ENCODE measurements around the gene PLAC9. TPM values are rescaled to one million over a fixed set of nuclear protein-coding genes. Genes with fewer than 3 reads are reported as not detected.

PLAC9 gene
- total and polyA plus RNA-seq, 2 experiments from 2014 or later, result 1.1 to 11.0 TPM

DNA sequence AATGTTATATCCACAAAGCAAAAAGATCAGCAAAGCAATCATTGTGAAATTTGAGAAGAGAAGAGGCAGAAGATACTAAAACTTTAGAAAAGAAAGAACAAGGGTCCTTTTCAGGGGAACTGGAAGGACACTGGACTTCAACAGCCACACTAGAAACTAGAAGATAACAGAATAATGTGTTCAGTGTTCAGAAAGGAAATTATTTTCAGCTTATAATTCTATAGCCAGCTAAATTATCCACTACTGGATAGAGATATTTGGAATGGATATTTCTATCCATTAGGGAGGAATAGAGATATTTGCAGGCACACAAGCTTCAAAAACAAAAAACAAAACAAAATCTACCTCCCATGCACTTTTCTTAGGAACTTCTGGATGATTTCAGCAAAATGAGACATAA is 60.0 kb downstream of the PLAC9 start:
- Histone ChIP-seq H3K79me2 (replicated peaks; ENCODE audit: insufficient read depth) (peaks cover 85% of the 10 kb centered on the region), H3K4me3 (no peak overlapping the region), H3K9me2 (ENCODE audit: insufficient read depth) (no peaks in the 10 kb centered on the region; the same call in 1 of the 2 replicates), H3K4me2 (no peak overlapping the region), H3K27me3 (ENCODE audit: insufficient read depth) (no peaks in the 10 kb centered on the region), H3F3A (replicated peaks; ENCODE audit: low read depth) (no peaks in the 10 kb centered on the region), H3K4me1 (ENCODE audit: insufficient read depth) (peaks cover 15% of the 10 kb centered on the region), H3K36me3 (ENCODE audit: insufficient read depth) (no peaks in the 10 kb centered on the region), H2AFZ (no peak overlapping the region), H3K27ac (ENCODE audit: low read depth) (no peak overlapping the region), H4K20me1 (replicated peaks; ENCODE audit: insufficient read depth) (peaks cover 9% of the 10 kb centered on the region; the same call in 1 of the 2 replicates)
- Mint-ChIP-seq H3K27ac (no peak overlapping the region), H3K27me3 (ENCODE audit: insufficient read depth, low read depth, poor library complexity) (no peaks in the 10 kb centered on the region), H3K4me3 (no peak overlapping the region), H3K4me1 (peaks cover 39% of the 10 kb centered on the region), H3K9me3 (no peaks in the 10 kb centered on the region), H3K36me3 (ENCODE audit: low read depth) (no peaks in the 10 kb centered on the region)
- TF ChIP-seq CREB1 (CRISPR knock-in tag; IDR thresholded peaks at IDR 0.05; ENCODE audit: low read depth), result no peak
- no peak for TF ChIP-seq JUNB (IDR thresholded peaks at IDR 0.05; ENCODE audit: unreplicated experiment)
- TF ChIP-seq, protein P1, sequence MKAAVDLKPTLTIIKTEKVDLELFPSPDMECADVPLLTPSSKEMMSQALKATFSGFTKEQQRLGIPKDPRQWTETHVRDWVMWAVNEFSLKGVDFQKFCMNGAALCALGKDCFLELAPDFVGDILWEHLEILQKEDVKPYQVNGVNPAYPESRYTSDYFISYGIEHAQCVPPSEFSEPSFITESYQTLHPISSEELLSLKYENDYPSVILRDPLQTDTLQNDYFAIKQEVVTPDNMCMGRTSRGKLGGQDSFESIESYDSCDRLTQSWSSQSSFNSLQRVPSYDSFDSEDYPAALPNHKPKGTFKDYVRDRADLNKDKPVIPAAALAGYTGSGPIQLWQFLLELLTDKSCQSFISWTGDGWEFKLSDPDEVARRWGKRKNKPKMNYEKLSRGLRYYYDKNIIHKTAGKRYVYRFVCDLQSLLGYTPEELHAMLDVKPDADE (IDR thresholded peaks at IDR 0.05), result no peak
- TF ChIP-seq EZH2phosphoT487 (IDR thresholded peaks at IDR 0.05; ENCODE audit: unreplicated experiment), result no peak
- TF ChIP-seq POLR2AphosphoS5 (IDR thresholded peaks at IDR 0.05; ENCODE audit: low read depth), result no peak
- TF ChIP-seq, protein P2, sequence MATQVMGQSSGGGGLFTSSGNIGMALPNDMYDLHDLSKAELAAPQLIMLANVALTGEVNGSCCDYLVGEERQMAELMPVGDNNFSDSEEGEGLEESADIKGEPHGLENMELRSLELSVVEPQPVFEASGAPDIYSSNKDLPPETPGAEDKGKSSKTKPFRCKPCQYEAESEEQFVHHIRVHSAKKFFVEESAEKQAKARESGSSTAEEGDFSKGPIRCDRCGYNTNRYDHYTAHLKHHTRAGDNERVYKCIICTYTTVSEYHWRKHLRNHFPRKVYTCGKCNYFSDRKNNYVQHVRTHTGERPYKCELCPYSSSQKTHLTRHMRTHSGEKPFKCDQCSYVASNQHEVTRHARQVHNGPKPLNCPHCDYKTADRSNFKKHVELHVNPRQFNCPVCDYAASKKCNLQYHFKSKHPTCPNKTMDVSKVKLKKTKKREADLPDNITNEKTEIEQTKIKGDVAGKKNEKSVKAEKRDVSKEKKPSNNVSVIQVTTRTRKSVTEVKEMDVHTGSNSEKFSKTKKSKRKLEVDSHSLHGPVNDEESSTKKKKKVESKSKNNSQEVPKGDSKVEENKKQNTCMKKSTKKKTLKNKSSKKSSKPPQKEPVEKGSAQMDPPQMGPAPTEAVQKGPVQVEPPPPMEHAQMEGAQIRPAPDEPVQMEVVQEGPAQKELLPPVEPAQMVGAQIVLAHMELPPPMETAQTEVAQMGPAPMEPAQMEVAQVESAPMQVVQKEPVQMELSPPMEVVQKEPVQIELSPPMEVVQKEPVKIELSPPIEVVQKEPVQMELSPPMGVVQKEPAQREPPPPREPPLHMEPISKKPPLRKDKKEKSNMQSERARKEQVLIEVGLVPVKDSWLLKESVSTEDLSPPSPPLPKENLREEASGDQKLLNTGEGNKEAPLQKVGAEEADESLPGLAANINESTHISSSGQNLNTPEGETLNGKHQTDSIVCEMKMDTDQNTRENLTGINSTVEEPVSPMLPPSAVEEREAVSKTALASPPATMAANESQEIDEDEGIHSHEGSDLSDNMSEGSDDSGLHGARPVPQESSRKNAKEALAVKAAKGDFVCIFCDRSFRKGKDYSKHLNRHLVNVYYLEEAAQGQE (IDR thresholded peaks at IDR 0.05; ENCODE audit: unreplicated experiment), result no peak
- ATAC-seq, result no peak
- no peak for DNase-seq (ENCODE audit: low spot score)

DNA sequence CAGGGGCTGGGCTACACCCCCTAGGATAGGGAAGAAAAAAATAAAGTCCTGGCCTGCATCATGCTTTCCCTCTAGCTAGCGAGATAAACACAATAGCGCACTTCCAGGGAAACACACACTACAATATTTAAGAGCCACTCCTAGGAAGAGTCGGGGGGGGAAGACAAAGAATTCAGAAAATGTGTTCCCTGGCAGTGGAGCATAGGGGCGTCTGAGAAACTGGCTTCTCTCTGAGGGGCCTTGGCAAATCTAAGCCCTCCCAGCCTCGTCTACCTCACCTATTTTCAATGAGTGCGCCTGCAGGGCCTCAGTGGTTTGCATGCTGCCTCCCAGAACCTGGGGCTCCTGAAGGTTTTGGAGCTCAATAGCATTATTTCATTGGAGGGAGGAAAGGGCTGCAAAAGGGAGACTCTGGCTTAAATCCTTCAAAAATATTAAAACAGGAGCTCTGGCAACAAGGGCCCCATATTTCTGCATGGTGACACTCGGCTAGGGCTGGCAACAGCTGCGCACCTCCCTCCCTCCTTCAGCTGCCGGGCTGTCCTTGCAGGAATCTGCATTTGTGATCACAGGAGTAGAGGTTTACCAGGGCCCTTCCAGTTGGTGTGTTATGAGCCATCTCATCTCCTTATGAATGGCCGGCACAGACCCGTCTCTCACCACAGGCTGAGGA is 62.0 kb downstream of the PLAC9 start:
- H3K27me3 ChIP-seq (ENCODE audit: insufficient read depth), result no peaks in the 10 kb centered on the region
- peak overlapping the region; percentile 72; the same call in 1 of the 2 replicates for H3K27ac ChIP-seq (ENCODE audit: low read depth)
- peaks cover 15% of the 10 kb centered on the region for H3K4me1 ChIP-seq (ENCODE audit: insufficient read depth)
- ATAC-seq (peak; percentile 48), DNase-seq (ENCODE audit: low spot score) (peak; percentile 50)
- peak overlapping the region; percentile 29 for H3K4me2 ChIP-seq
- peak overlapping the region; percentile 33; the same call in 1 of the 2 replicates for H3K27ac Mint-ChIP-seq
- H3K36me3 Mint-ChIP-seq (ENCODE audit: low read depth), result no peaks in the 10 kb centered on the region
- H3K9me3 Mint-ChIP-seq, result no peaks in the 10 kb centered on the region
- no peaks in the 10 kb centered on the region for H3F3A ChIP-seq (replicated peaks; ENCODE audit: low read depth)
- no peak overlapping the region for H3K4me3 Mint-ChIP-seq
- no peaks in the 10 kb centered on the region for H3K36me3 ChIP-seq (ENCODE audit: insufficient read depth)
- H3K4me1 Mint-ChIP-seq, result peaks cover 32% of the 10 kb centered on the region
- H3K79me2 ChIP-seq (replicated peaks; ENCODE audit: insufficient read depth), result peaks cover 87% of the 10 kb centered on the region
- no peak overlapping the region for H2AFZ ChIP-seq
- H3K27me3 Mint-ChIP-seq (ENCODE audit: insufficient read depth, low read depth, poor library complexity), result no peaks in the 10 kb centered on the region
- no peaks in the 10 kb centered on the region for H4K20me1 ChIP-seq (replicated peaks; ENCODE audit: insufficient read depth)
- no peaks in the 10 kb centered on the region; the same call in 1 of the 2 replicates for H3K9me2 ChIP-seq (ENCODE audit: insufficient read depth)
- H3K4me3 ChIP-seq, result no peak overlapping the region
- TF ChIP-seq, protein P3, sequence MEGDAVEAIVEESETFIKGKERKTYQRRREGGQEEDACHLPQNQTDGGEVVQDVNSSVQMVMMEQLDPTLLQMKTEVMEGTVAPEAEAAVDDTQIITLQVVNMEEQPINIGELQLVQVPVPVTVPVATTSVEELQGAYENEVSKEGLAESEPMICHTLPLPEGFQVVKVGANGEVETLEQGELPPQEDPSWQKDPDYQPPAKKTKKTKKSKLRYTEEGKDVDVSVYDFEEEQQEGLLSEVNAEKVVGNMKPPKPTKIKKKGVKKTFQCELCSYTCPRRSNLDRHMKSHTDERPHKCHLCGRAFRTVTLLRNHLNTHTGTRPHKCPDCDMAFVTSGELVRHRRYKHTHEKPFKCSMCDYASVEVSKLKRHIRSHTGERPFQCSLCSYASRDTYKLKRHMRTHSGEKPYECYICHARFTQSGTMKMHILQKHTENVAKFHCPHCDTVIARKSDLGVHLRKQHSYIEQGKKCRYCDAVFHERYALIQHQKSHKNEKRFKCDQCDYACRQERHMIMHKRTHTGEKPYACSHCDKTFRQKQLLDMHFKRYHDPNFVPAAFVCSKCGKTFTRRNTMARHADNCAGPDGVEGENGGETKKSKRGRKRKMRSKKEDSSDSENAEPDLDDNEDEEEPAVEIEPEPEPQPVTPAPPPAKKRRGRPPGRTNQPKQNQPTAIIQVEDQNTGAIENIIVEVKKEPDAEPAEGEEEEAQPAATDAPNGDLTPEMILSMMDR (conservative IDR thresholded peaks at IDR 0.05; ENCODE audit: low read depth in 2 of 2), result no peak
- TF ChIP-seq POLR2AphosphoS5 (IDR thresholded peaks at IDR 0.05; ENCODE audit: low read depth) (no peak), CREB1 (CRISPR knock-in tag; IDR thresholded peaks at IDR 0.05; ENCODE audit: low read depth) (no peak), ZNF114 (CRISPR knock-in tag; IDR thresholded peaks at IDR 0.05) (no peak)
